ENCODE results near the gene GALNT18. TPM values are rescaled to one million over a fixed set of nuclear protein-coding genes. Genes with fewer than 3 reads are reported as not detected.
A peak's percentile ranks its signal among the peaks of the same experiment; 100 is the strongest.

The GALNT18 gene
- total RNA-seq, 1 donor from 2014 or later, result 38.4 TPM

GRCh38 chr11:11427140-11427539 is 194.7 kb downstream of the GALNT18 start:
- TF ChIP-seq CTCF (IDR thresholded peaks at IDR 0.05), result no peak
- H3K27me3 Mint-ChIP-seq (ENCODE audit: low read depth), result peaks cover 3% of the 10 kb centered on the region
- H3K9me3 Mint-ChIP-seq (ENCODE audit: low read depth), result no peaks in the 10 kb centered on the region
- no peak overlapping the region for H3K4me3 Mint-ChIP-seq (ENCODE audit: unreplicated experiment)
- peaks cover 33% of the 10 kb centered on the region for H3K36me3 Mint-ChIP-seq (ENCODE audit: low read depth)
- DNase-seq (ENCODE audit: low spot score), result no peak
- peaks cover 35% of the 10 kb centered on the region for H3K4me1 Mint-ChIP-seq (ENCODE audit: low read depth)
- peak overlapping the region; percentile 49 for H3K27ac Mint-ChIP-seq (ENCODE audit: unreplicated experiment)

- Mint-ChIP-seq H3K36me3 (ENCODE audit: low read depth) (peaks cover 26% of the 10 kb centered on the region), H3K27ac (ENCODE audit: unreplicated experiment) (no peak overlapping the region), H3K27me3 (ENCODE audit: low read depth) (peaks cover 3% of the 10 kb centered on the region), H3K9me3 (ENCODE audit: low read depth) (no peaks in the 10 kb centered on the region), H3K4me3 (ENCODE audit: unreplicated experiment) (no peak overlapping the region), H3K4me1 (ENCODE audit: low read depth) (peaks cover 35% of the 10 kb centered on the region)
- no peak for TF ChIP-seq CTCF (IDR thresholded peaks at IDR 0.05)
- no peak for DNase-seq (ENCODE audit: low spot score)
These were observed 195.4 kb downstream of the GALNT18 start for GRCh38 chr11:11426226-11426952.

- H3K36me3 Mint-ChIP-seq (ENCODE audit: low read depth), result peaks cover 24% of the 10 kb centered on the region
- no peak for TF ChIP-seq CTCF (IDR thresholded peaks at IDR 0.05)
- H3K27ac Mint-ChIP-seq (ENCODE audit: unreplicated experiment), result no peak overlapping the region
- no peaks in the 10 kb centered on the region for H3K9me3 Mint-ChIP-seq (ENCODE audit: low read depth)
- no peak for DNase-seq (ENCODE audit: low spot score)
- H3K4me3 Mint-ChIP-seq (ENCODE audit: unreplicated experiment), result no peak overlapping the region
- H3K27me3 Mint-ChIP-seq (ENCODE audit: low read depth), result peaks cover 3% of the 10 kb centered on the region
- H3K4me1 Mint-ChIP-seq (ENCODE audit: low read depth), result peaks cover 35% of the 10 kb centered on the region
These were observed 196.0 kb downstream of the GALNT18 start for GRCh38 chr11:11425806-11426205.

- Mint-ChIP-seq H3K27ac (ENCODE audit: unreplicated experiment) (no peak overlapping the region), H3K9me3 (ENCODE audit: low read depth) (no peaks in the 10 kb centered on the region), H3K27me3 (ENCODE audit: low read depth) (peaks cover 3% of the 10 kb centered on the region), H3K4me1 (ENCODE audit: low read depth) (peaks cover 31% of the 10 kb centered on the region), H3K36me3 (ENCODE audit: low read depth) (peaks cover 22% of the 10 kb centered on the region), H3K4me3 (ENCODE audit: unreplicated experiment) (no peak overlapping the region)
- TF ChIP-seq CTCF (IDR thresholded peaks at IDR 0.05), result no peak
- DNase-seq (ENCODE audit: low spot score), result no peak
These were observed 197.1 kb downstream of the GALNT18 start for GRCh38 chr11:11424688-11425087.

GRCh38 chr11:11422411-11423128 is 199.2 kb downstream of the GALNT18 start:
- no peak overlapping the region for H3K27ac Mint-ChIP-seq (ENCODE audit: unreplicated experiment)
- H3K4me1 Mint-ChIP-seq (ENCODE audit: low read depth), result peaks cover 32% of the 10 kb centered on the region
- H3K36me3 Mint-ChIP-seq (ENCODE audit: low read depth), result peaks cover 12% of the 10 kb centered on the region
- DNase-seq (ENCODE audit: low spot score), result no peak
- TF ChIP-seq CTCF (IDR thresholded peaks at IDR 0.05), result no peak
- H3K9me3 Mint-ChIP-seq (ENCODE audit: low read depth), result no peaks in the 10 kb centered on the region
- H3K27me3 Mint-ChIP-seq (ENCODE audit: low read depth), result no peaks in the 10 kb centered on the region
- no peak overlapping the region for H3K4me3 Mint-ChIP-seq (ENCODE audit: unreplicated experiment)
